Measurements from ENCODE around the gene GALNTL6.

DNA sequence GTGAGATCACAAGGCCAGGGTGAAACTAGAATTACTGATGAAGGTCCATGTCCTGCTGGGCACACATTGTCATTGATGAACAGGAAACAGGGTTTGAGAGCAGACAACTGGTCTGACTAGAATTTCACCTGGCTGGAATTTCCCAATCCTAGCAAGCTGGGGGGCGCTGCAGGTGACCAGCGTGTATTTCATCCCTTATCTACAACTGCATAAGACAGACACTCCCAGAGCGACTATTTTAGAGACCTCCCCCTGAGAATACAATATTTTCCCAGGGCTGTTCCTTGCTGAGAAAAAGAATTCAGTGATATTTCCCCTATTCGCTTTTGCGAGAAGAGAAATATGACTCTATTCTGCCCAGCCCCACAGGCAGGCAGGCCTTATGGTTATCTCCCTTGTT is 922.8 kb downstream of the GALNTL6 start:
- TF ChIP-seq POLR2A (IDR thresholded peaks at IDR 0.05; ENCODE audit: low read length) (no peak), GATA1 (IDR thresholded peaks at IDR 0.05; ENCODE audit: low read depth, low read length) (no peak)
